Endometrial microvascular endothelial cells (primary cell): ENCODE measurements around the gene NAA25. TPM values are rescaled to one million over a fixed set of nuclear protein-coding genes. Genes with fewer than 3 reads are reported as not detected.
"Not testable (repeated sequence)": the region's sequence is repeated elsewhere in the genome, so short reads cannot be mapped to it uniquely, and the experiment has no call there.

Experiments used
- in situ Hi-C: cut with HindIII; loops from 2 replicates; pipeline ENCODE4 v1.10.0; 2017; ENCODE audit warnings: low sequenced_read_pairs, low pct_unique_long_range_greater_than_20kb; ENCODE audit errors: inconsistent ontology term
- total RNA-seq: library from RNA; depleted of rRNA; stranded (reverse); fragments of >200 nt; gene quantifications from one replicate; pipeline ENCODE4 v1.2.3, GENCODE V29; 2015; ENCODE audit errors: inconsistent ontology term

NAA25 gene
- total RNA-seq, 1 donor from 2014 or later, result 22.8 TPM

GRCh38 chr12:112017041-112017440 is 91.5 kb downstream of the NAA25 start:
- in situ Hi-C loops, result no loop called here

GRCh38 chr12:112015938-112016337 is 92.6 kb downstream of the NAA25 start:
- in situ Hi-C loops, result no loop called here

GRCh38 chr12:112013601-112014402 is 94.8 kb downstream of the NAA25 start:
- in situ Hi-C loops, result no loop called here

- in situ Hi-C loops, result no loop called here
Observed at GRCh38 chr12:112012775-112013600, 95.6 kb downstream of the NAA25 start, which contains the start of the genes ERP29 and TMEM116. TSS of gene ERP29 (plus strand) at chr12:112013426. CDS start at chr12:112013466, 40 bp downstream. TSS of gene TMEM116 (minus strand) at chr12:112013165. CDS start at chr12:112005270, 7,895 bp downstream.

GRCh38 chr12:112011685-112012084 is 96.9 kb downstream of the NAA25 start:
- in situ Hi-C loops, result no loop called here

- in situ Hi-C loops, result no loop called here
Observed at GRCh38 chr12:112010415-112011344, 97.9 kb downstream of the NAA25 start.

- in situ Hi-C loops, result not testable (repeated sequence)
Observed at GRCh38 chr12:112009596-112009995, 99.0 kb downstream of the NAA25 start.

GRCh38 chr12:112008918-112009317 is 99.7 kb downstream of the NAA25 start:
- in situ Hi-C loops, result no loop called here

- in situ Hi-C loops, result no loop called here
Observed at GRCh38 chr12:112007945-112008344, 100.6 kb downstream of the NAA25 start.

- in situ Hi-C loops, result no loop called here
Observed at GRCh38 chr12:112005419-112006395, 102.9 kb downstream of the NAA25 start.

- in situ Hi-C loops, result no loop called here
Observed at GRCh38 chr12:112004041-112004440, 104.5 kb downstream of the NAA25 start.

- in situ Hi-C loops, result no loop called here
Observed at GRCh38 chr12:112001576-112001975, 107.0 kb downstream of the NAA25 start.

- in situ Hi-C loops, result no loop called here
Observed at GRCh38 chr12:112000820-112001219, 107.8 kb downstream of the NAA25 start.

- in situ Hi-C loops, result not testable (repeated sequence)
Observed at GRCh38 chr12:111999129-111999528, 109.5 kb downstream of the NAA25 start.

- in situ Hi-C loops, result no loop called here
Observed at GRCh38 chr12:111998015-111998414, 110.6 kb downstream of the NAA25 start.

GRCh38 chr12:111997300-111997699 is 111.3 kb downstream of the NAA25 start:
- in situ Hi-C loops, result no loop called here

GRCh38 chr12:111995782-111996480 is 112.7 kb downstream of the NAA25 start:
- in situ Hi-C loops, result no loop called here
